A673 (cell line): ENCODE measurements around the gene HFM1. TPM values are rescaled to one million over a fixed set of nuclear protein-coding genes. Genes with fewer than 3 reads are reported as not detected.

Source experiments
- BruUV-seq: library from RNA; stranded (reverse); fragments of 400-500 nt; replicated peaks from 2 replicates; lab custom pipeline; 2021; lab: Mats Ljungman, UMichigan
- CTCF ChIA-PET: fragments of 300-600 bp; sonication (Branson Sonifier 250); formaldehyde crosslinking; loops from one replicate; lab custom pipeline; 2022; ENCODE audit warnings: antibody characterized with exemption; lab: Charles Lee
- POLR2A ChIA-PET: fragments of 300-600 bp; sonication (Branson Sonifier 250); formaldehyde crosslinking; loops from one replicate; lab custom pipeline; 2022; ENCODE audit warnings: antibody characterized with exemption; ENCODE audit not compliant: low non-redundant PET; lab: Charles Lee
- DNase-seq: peaks from one replicate; pipeline ENCODE4 v3.0.0-alpha.2; 2015; ENCODE audit warnings: low spot score
- H3K27ac ChIP-seq: fragments of 200-600 bp; sonication (generic); 2 replicates; pipeline ENCODE4 v1.5.1; 2016; ENCODE audit warnings: mixed run types, low read depth, mild to moderate bottlenecking, mixed read lengths, antibody characterized with exemption, low read length; ENCODE audit not compliant: poor library complexity, severe bottlenecking
- H3K27me3 ChIP-seq: fragments of 200-600 bp; sonication (generic); replicated peaks from 2 replicates; pipeline ENCODE4 v1.6.1; 2017; ENCODE audit warnings: mixed run types, low read depth, mild to moderate bottlenecking, mixed read lengths, antibody characterized with exemption, low read length; ENCODE audit not compliant: insufficient read depth, poor library complexity
- H3K36me3 ChIP-seq: fragments of 200-600 bp; sonication (generic); 2 replicates; pipeline ENCODE4 v1.6.1; 2016; ENCODE audit warnings: mixed run types, mild to moderate bottlenecking, mixed read lengths, antibody characterized with exemption, low read length; ENCODE audit not compliant: insufficient read depth, poor library complexity, severe bottlenecking
- H3K4me1 ChIP-seq: fragments of 200-600 bp; sonication (generic); 2 replicates; pipeline ENCODE4 v1.6.1; 2017; ENCODE audit warnings: mixed run types, mild to moderate bottlenecking, mixed read lengths, antibody characterized with exemption, low read length; ENCODE audit not compliant: insufficient read depth, poor library complexity, severe bottlenecking
- H3K4me3 ChIP-seq: fragments of 200-600 bp; sonication (generic); 2 replicates; pipeline ENCODE4 v1.5.1; 2016; ENCODE audit warnings: low read depth, mixed run types, mild to moderate bottlenecking, mixed read lengths, low read length; ENCODE audit not compliant: poor library complexity, severe bottlenecking
- H3K9me3 ChIP-seq: fragments of 200-600 bp; sonication (generic); 2 replicates; pipeline ENCODE4 v1.6.1; 2016; ENCODE audit warnings: mixed run types, low read depth, mild to moderate bottlenecking, mixed read lengths, antibody characterized with exemption, low read length; ENCODE audit not compliant: poor library complexity, severe bottlenecking
- CTCF ChIP-seq: fragments of 300-800, 200-600 bp; sonication (generic); conservative IDR thresholded peaks from 2 replicates; pipeline ENCODE4 v1.5.1; 2017; ENCODE audit warnings: low read depth, mild to moderate bottlenecking, antibody characterized with exemption, low read length, moderate library complexity, mixed read lengths
- EZH2 ChIP-seq: fragments of 200-600 bp; sonication (generic); IDR thresholded peaks from 2 replicates; pipeline ENCODE4 v1.6.1; 2017; ENCODE audit warnings: borderline replicate concordance, low read depth, mild to moderate bottlenecking, mixed read lengths, antibody characterized with exemption, low read length; ENCODE audit not compliant: poor library complexity, severe bottlenecking
- intact Hi-C: fragments of 100-400 bp; cut with micrococcal nuclease; formaldehyde crosslinking; loops from one replicate; pipeline ENCODE4 v1.10.0; 2022; ENCODE audit not compliant: unreplicated experiment
- total RNA-seq: library from RNA; stranded (reverse); gene quantifications from 2 replicates; pipeline ENCODE4 v1.2.3, GENCODE V29; 2021

Gene HFM1
- total RNA-seq, 1 experiment from 2014 or later, result 0.69 TPM

GRCh38 chr1:91325456-91325855, 79.2 kb downstream of the HFM1 start:
- CTCF ChIA-PET, result no interaction called here
- intact Hi-C loops, result no loop called here
- H3K27me3 ChIP-seq, result no peaks in the 10 kb centered on the region
- H3K4me1 ChIP-seq, result no peaks in the 10 kb centered on the region
- TF ChIP-seq EZH2 (no peak), CTCF (no peak)
- H3K4me3 ChIP-seq, result no peak overlapping the region
- DNase-seq, result no peak
- POLR2A ChIA-PET, result no interaction called here
- H3K36me3 ChIP-seq, result no peaks in the 10 kb centered on the region
- no peaks in the 10 kb centered on the region for H3K9me3 ChIP-seq
- H3K27ac ChIP-seq, result no peak overlapping the region
- no TSS peak for BruUV-seq

DNA sequence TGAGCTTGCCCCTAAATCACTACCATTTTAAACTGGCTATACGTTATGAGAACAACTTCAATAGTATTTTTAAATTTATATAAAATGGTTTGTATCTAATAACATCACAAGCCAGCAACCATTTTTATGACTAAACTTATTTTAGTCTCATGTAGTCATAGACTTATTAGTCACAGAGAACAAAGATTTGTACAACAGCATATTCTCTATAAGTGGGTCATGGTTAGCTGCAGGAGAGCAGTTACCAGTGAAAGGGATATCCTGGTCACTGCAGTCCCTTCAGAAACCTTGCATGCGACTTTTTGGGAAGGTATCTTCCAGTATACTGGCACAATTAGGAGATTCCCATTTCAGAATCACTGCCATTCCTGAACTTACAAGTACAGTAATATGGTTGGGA, 90.0 kb downstream of the HFM1 start:
- no peak for DNase-seq
- Histone ChIP-seq H3K4me1 (no peaks in the 10 kb centered on the region), H3K36me3 (no peaks in the 10 kb centered on the region), H3K27ac (no peak overlapping the region), H3K9me3 (no peaks in the 10 kb centered on the region), H3K27me3 (no peaks in the 10 kb centered on the region), H3K4me3 (no peak overlapping the region)
- TF ChIP-seq CTCF (no peak), EZH2 (no peak)
- CTCF ChIA-PET, result no interaction called here
- POLR2A ChIA-PET, result no interaction called here
- BruUV-seq, result no TSS peak
- intact Hi-C loops, result no loop called here

GRCh38 chr1:91311672-91312071, 93.0 kb downstream of the HFM1 start:
- no peak for DNase-seq
- CTCF ChIA-PET, result no interaction called here
- Histone ChIP-seq H3K27ac (no peak overlapping the region), H3K36me3 (no peaks in the 10 kb centered on the region), H3K4me3 (no peak overlapping the region), H3K4me1 (no peaks in the 10 kb centered on the region), H3K27me3 (no peaks in the 10 kb centered on the region), H3K9me3 (peaks cover 16% of the 10 kb centered on the region)
- no peak for TF ChIP-seq EZH2
- no peak for TF ChIP-seq CTCF
- no TSS peak for BruUV-seq
- POLR2A ChIA-PET, result no interaction called here
- intact Hi-C loops, result no loop called here
